Spleen (tissue), 7 donors: Measurements from ENCODE around the gene MAN2A2.

ENCODE experiments used
- CTCF ChIP-seq, 11 experiments: fragments of 200-600 bp in 7 of 11; fragments of 450-650 bp in 4 of 11; sonication (generic) in 4 of 11; IDR thresholded peaks in 8 of 11; conservative IDR thresholded peaks in 3 of 11; 1 replicate in 7 of 11; 2 replicates in 4 of 11; pipeline versions ENCODE4 v1.4.0 to v1.8.0; 2016 to 2021; ENCODE audit warnings: antibody characterized with exemption in 11 of 11, inconsistent platforms in 4 of 11, mild to moderate bottlenecking in 1 of 11
- POLR2AphosphoS5 ChIP-seq, 3 donors: sonication (generic); formaldehyde crosslinking; IDR thresholded peaks; one replicate each; pipeline ENCODE4 v1.5.1; 2017; ENCODE audit warnings: antibody characterized with exemption in 3 of 3
- donor health status: DM: no; HTN: no; CAD: no; lungs with moderate emphysema.
- donor health status: DM: no; HTN: no; CAD: no.
- donor health status: DM: no; HTN: no; CAD: no.

GRCh38 chr15:90885432-90886290 lies 17.4 kb upstream of the MAN2A2 start:
- TF ChIP-seq CTCF (IDR thresholded peaks at IDR 0.05 in 8 of 11, conservative IDR thresholded peaks at IDR 0.05 in 3 of 11) (peak; percentile 92 to 99 (median 96)), POLR2AphosphoS5 (IDR thresholded peaks at IDR 0.05) (peak; percentile 67 to 83 (median 76))
